Mucosa of gallbladder (tissue), 1 donor: ENCODE results near the gene SETD3. TPM values are rescaled to one million over a fixed set of nuclear protein-coding genes. Genes with fewer than 3 reads are reported as not detected.

Experiments
- DNase-seq: peaks from one replicate; pipeline ENCODE4 v3.0.0-alpha.2; 2020; ENCODE audit warnings: low spot score
- total RNA-seq: library from RNA; stranded (reverse); gene quantifications from one replicate; pipeline ENCODE4 v1.2.1, GENCODE V29; 2021
- donor health status: DM: no; HTN: no; CAD: no.

SETD3 gene
- total RNA-seq, 1 donor from 2014 or later, result 68.9 TPM

DNA sequence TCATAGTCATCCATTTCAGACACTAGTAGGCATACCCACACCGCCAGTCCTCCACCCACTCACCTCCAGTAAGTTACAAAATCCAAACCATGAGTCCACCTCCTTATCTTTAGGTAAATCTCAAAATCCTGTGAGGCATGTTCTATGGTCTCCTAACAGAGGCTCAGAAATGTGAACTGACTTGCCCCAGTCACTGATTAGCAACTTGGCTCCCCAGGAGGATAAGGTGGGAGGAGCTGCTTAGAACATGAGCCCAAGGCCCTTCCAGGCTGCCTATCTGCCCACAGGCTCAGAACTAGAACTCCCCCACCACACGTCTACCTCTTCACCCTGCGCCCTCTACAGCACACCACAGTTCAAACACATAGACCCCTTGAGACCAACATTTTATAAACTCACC lies 19.9 kb downstream of the SETD3 start:
- no peak for DNase-seq

DNA sequence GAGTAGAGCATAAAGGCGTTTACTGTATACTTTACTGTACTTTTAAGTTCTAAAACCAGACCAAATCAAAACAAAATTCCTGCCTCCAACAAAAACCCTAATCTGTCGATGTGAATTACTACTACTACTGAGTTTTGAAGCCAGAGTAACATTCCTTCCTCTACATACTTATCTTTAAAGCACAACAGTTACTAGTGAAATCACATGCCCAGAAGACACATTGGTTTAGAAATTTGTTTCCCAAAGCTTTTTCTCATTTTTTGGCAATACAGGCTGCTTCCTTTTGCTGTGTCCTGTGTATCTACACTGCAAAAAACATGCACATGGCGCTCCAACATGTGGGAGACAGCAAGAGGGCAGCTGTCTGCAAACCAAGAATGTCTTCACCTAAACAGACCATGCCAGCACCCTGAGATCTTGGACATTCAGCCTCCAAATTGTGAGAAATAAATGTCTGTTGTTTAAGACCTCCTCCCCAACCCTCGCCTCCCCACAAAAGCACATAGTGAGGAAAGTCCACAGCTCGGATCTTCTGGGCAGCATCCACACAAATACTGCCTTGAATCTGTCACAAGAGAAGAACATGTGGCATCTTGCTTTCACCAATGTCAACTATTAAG lies 21.1 kb downstream of the SETD3 start:
- no peak for DNase-seq

GRCh38 chr14:99454246-99454645 lies 26.4 kb downstream of the SETD3 start:
- no peak for DNase-seq

GRCh38 chr14:99452968-99453367 lies 27.7 kb downstream of the SETD3 start:
- no peak for DNase-seq

DNA sequence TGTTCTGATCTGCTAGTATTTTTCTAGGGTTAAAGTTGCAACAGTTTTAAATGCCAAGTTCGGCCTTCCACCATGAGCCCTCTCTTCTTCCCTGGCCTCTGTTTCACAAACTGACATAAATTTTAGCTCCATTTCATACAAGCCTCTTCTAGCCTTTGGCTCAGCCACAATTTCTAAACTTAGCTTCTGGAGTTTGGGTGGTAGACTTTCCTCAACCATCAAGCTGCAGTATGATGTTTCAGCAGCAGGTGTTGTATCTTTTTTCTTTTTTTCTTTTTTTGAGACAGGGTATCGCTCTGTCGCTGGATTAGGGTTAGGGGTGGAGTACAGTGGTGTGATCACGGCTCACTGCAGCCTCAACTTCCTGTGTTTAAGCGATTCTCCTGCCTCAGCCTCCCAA lies 29.4 kb downstream of the SETD3 start:
- DNase-seq, result no peak

DNA sequence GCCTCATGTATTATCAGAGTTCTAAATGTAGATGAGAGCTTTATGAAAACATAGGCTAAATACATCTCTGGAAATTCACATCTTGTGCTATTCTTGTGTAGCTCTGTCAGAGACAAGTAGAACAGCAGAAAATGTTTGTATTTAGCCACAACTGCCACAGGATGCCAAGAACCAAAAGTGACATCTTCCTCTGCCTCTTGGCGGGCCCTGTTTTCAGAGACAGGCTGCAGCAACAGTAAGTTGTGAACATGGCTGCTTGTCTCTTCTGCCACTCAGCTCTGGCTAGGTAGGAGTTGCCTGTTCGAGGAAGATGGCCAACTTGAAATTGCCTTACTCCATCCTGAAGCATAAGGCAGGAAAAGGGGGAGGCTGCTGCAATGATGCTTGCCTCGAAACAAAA lies 30.4 kb downstream of the SETD3 start:
- no peak for DNase-seq

DNA sequence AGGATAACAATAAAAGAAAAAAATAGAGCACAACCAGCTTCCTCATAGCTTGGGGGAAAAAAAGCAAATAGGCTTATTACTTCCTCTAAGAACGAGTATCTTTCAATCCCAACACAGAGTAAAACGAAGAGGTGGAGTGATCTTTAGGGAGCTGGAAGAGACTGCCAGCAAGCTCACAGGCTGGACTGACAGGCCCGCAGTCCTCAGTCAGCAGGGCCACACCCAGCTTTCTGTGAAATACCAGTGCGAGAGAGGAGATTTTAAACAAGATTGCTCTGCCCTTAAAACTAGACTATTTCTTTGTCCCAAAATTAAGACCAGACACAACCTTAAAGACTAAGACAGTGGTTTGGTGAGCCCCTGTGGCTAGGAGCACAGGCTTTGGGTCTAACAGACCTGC lies 32.9 kb downstream of the SETD3 start:
- DNase-seq, result no peak

DNA sequence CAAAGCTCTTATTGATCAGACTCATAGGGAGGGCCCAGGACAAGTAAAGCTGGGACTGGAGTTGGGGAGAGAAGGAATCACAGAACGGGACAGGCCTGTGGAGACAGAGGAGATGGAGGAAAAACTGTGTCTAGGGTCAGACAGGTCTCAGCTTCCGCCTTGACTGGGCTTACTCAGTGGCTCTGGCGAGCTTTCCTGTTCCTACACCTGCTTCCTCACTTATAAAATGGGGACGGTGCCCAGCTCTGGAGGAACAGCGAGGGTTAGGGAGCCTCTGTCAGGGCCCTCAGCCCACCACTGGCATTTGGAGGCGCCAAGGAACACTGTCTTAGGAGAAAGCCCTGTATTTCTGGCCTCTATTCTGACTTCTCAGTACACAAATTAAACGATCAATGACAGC lies 34.7 kb downstream of the SETD3 start:
- no peak for DNase-seq

- no peak for DNase-seq
Measured at GRCh38 chr14:99441918-99442317, 38.7 kb downstream of the SETD3 start.

DNA sequence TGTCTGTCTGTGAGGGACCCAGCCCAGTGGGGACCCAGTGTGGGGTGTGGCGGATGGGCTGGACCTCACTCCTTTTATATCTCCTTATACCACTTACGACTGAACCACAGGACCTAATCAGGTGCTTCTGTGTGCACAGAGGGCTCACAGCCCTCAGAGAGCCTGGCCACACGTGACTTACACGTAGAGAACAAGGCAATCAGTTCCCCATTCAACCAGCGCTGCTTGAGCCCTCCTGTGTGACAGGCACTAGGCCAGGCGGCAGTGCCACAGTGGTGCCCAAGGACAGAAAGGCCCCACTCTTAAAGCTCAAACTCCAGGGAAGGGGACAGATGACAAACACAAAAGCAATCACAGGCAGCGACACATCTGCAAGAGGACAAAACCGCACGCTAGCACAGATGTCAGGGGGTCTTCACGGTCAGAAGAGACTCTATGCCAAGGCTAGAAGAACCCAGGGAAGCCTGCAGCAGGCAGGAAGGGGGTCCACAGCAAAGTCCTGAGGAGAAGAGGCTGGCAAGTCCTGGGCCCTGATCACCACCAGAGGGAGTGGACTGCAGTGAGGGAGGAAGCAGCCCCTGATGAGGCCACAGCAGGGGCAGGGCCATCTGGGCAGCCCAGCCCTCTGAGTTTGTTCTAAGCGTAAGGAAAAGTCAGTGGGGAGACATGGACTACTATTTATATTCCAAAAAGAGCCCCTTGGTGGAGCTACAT lies 39.3 kb downstream of the SETD3 start:
- no peak for DNase-seq

- no peak for DNase-seq
Measured at GRCh38 chr14:99440278-99440677, 40.4 kb downstream of the SETD3 start.

GRCh38 chr14:99437706-99438105 lies 43.0 kb downstream of the SETD3 start:
- DNase-seq, result no peak

DNA sequence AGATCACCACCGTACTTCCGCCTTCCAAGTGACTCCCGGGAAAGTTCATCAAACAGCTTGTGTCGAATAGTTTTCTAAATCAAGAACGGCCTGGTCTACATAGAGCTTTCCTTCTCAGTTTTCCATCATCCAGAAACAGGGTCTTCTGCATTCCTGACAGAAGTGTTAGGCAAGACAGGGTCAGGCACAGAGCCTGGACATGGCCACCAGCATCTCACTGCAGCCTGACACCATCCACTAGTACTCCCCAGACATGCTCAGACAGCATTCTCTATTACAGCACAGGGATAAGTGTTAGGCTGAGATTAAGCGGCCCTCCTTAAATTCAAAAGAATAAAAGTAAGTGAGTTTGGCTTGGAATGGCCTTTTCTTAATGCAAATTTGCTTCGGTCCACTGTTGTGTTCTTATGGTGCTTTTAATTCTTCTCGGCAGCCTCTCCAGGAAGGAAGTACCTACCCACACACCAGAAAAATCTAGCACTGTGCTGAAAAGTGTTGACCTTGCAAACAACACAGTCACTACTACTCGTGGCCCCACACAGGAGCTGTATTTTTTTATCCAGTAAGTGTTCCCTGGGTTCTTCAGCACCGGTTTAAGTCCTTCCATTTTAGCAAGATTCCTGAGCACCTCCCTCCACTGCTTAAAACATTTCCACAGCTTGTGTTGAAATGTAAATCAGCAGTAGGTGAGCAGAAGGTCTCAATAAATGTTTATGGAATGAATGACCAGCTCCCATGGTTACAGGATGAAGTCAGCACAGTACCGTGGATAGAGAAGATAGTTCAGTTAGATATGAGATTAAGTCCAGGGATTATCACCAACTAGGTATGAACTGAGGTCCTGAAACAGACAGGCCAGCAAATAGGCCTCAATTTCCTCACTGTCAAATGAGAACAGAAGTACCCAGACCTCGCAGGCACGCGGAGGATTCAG lies 44.1 kb downstream of the SETD3 start:
- DNase-seq, result no peak

GRCh38 chr14:99435327-99435726 lies 45.3 kb downstream of the SETD3 start:
- no peak for DNase-seq

DNA sequence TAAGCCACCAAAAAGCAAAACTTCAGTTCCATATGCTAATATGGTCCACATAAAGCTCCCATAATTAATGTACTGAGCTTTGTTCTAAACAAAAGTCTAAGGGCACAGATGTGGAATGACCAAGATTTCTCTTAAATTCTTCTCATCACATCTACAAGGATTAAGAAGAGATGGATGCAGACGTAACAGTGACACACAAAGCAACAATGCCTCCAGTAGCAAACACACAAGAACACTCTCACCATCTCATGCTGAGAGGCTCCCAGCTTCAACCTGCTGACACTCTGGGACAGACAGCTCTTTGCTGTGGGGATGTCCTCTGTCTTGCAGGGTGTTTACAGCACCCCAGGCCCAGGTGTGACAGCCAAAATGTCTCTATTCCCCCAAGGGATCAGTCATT lies 48.2 kb downstream of the SETD3 start:
- no peak for DNase-seq

GRCh38 chr14:99431986-99432385 lies 48.7 kb downstream of the SETD3 start:
- no peak for DNase-seq

GRCh38 chr14:99430491-99430890 lies 50.2 kb downstream of the SETD3 start:
- peak; percentile 46 for DNase-seq

DNA sequence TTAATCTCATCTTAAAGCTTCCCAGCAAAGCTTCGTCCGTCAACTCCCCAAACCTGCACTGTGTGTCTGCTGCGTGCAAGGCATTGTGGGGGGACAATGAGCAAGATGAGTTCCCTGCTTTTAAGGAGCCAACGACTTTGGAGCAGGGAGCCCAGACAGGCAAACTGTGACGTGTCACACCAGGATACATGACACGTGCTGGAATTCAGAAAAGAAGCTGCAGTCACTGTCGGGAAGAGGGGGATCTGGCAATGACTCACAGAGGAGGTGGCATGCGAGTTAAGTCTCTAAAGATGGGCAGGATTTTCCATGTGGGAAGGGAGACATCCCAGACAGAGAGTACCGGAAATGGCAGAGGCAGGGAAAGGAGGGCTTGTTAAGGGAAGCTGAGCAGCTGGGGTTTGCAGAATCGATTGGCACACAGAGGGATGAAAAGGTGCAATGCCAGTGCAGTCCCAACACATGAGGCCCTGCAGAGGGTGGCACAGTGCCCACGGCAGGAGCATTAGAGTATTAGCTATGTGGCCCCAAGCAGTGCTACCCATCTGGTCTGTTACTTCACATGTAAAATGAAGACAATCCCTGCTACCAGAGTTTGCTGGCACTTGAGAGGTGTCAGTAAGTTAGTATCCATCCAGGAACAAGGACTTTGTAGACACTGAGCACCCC lies 52.9 kb downstream of the SETD3 start:
- DNase-seq, result no peak

GRCh38 chr14:99426813-99427346 lies 53.8 kb downstream of the SETD3 start:
- no peak for DNase-seq

GRCh38 chr14:99426265-99426664 lies 54.4 kb downstream of the SETD3 start:
- DNase-seq, result no peak

DNA sequence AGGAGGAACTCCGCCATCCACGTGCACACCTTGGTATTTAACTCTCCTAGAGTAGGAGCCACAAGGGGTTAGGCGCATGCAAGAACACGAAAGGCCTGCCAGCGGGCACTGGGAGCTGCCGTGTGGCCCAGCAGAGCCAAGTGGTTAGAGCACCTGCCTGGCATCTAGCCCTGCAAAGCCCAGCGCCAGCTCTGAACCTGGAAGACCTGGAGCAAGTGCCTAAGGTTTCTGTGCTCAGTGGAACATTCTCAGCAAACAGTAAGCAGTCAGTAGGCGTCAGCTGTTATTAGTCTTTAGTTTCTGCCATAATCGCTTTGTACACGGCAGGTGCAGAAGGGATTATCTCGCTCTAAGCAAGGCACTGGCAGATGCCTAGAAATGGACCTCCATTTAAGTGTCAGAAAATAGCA lies 55.4 kb downstream of the SETD3 start:
- DNase-seq, result peak; percentile 42
